GM23248 (cell line): ENCODE data around the gene FAM118A. TPM values are rescaled to one million over a fixed set of nuclear protein-coding genes. Genes with fewer than 3 reads are reported as not detected.

Source experiments
- DNase-seq: peaks from one replicate; pipeline ENCODE4 v3.0.0-alpha.2; 2015
- H2AFZ ChIP-seq: fragments of 200-600 bp; sonication (generic); 2 replicates; pipeline ENCODE4 v1.6.1; 2016; ENCODE audit warnings: antibody characterized with exemption
- H3F3A ChIP-seq: fragments of 200-600 bp; sonication (generic); 2 replicates; pipeline ENCODE4 v1.6.1; 2016; ENCODE audit warnings: mild to moderate bottlenecking, antibody characterized with exemption, mixed run types; ENCODE audit not compliant: insufficient read depth
- H3K27ac ChIP-seq: fragments of 200-600 bp; sonication (generic); 2 replicates; pipeline ENCODE4 v1.5.1; 2016; ENCODE audit warnings: mild to moderate bottlenecking
- H3K27me3 ChIP-seq: fragments of 200-600 bp; sonication (generic); replicated peaks from 2 replicates; pipeline ENCODE4 v1.6.1; 2016; ENCODE audit warnings: mild to moderate bottlenecking; ENCODE audit not compliant: insufficient read depth
- H3K36me3 ChIP-seq: fragments of 200-600 bp; sonication (generic); 2 replicates; pipeline ENCODE4 v1.6.1; 2016; ENCODE audit warnings: low read depth, mild to moderate bottlenecking
- H3K4me1 ChIP-seq: fragments of 200-600 bp; sonication (generic); 2 replicates; pipeline ENCODE4 v1.6.1; 2016; ENCODE audit warnings: mild to moderate bottlenecking; ENCODE audit not compliant: insufficient read depth
- H3K4me2 ChIP-seq: fragments of 200-600 bp; sonication (generic); one replicate; pipeline ENCODE4 v1.6.1; 2016; ENCODE audit warnings: mild to moderate bottlenecking; ENCODE audit not compliant: unreplicated experiment
- H3K4me3 ChIP-seq: fragments of 200-600 bp; sonication (generic); 2 replicates; pipeline ENCODE4 v1.5.1; 2016; ENCODE audit warnings: mild to moderate bottlenecking
- H3K79me2 ChIP-seq: fragments of 200-600 bp; sonication (generic); 2 replicates; pipeline ENCODE4 v1.6.1; 2016; ENCODE audit warnings: mild to moderate bottlenecking; ENCODE audit not compliant: insufficient read depth
- H3K9ac ChIP-seq: fragments of 200-600 bp; sonication (generic); 2 replicates; pipeline ENCODE4 v1.6.1; 2016; ENCODE audit warnings: mild to moderate bottlenecking
- H3K9me2 ChIP-seq: fragments of 200-600 bp; sonication (generic); 2 replicates; pipeline ENCODE4 v1.6.1; 2016; ENCODE audit warnings: mixed run types, mild to moderate bottlenecking, moderate library complexity; ENCODE audit not compliant: insufficient read depth
- H3K9me3 ChIP-seq: fragments of 200-600 bp; sonication (generic); one replicate; pipeline ENCODE4 v1.6.1; 2017; ENCODE audit warnings: low read depth
- H4K20me1 ChIP-seq: fragments of 200-600 bp; sonication (generic); 2 replicates; pipeline ENCODE4 v1.6.0; 2016; ENCODE audit not compliant: insufficient read depth
- EZH2 ChIP-seq: fragments of 200-600 bp; sonication (generic); IDR thresholded peaks from 2 replicates; pipeline ENCODE4 v1.6.1; 2018; ENCODE audit warnings: antibody characterized with exemption, mild to moderate bottlenecking; ENCODE audit not compliant: insufficient read depth, poor library complexity, severe bottlenecking
- EZH2phosphoT487 ChIP-seq: fragments of 200-600 bp; sonication (generic); IDR thresholded peaks from 2 replicates; pipeline ENCODE4 v1.6.1; 2018; ENCODE audit warnings: antibody characterized with exemption, moderate library complexity, mild to moderate bottlenecking, low read depth; ENCODE audit not compliant: insufficient read depth
- WGBS, 2 experiments: methylation state at CpG; one replicate each; pipeline ENCODE4 v1.1.6; 2015 to 2017; ENCODE audit warnings: low lambda C conversion rate in 2 of 2, low coverage in 1 of 2; ENCODE audit errors: missing lambda C conversion rate in 2 of 2; 5-methylcytosine and 5-hydroxymethylcytosine counted together
- in situ Hi-C: fragments of 300-500 bp; cut with MboI; formaldehyde crosslinking; loops from 2 replicates; pipeline ENCODE4 v1.15.0; 2020
- polyA plus RNA-seq: library from polyadenylated mRNA; unstranded; fragments of >200 nt; fragmentation: Nextera tagmentation; extraction: Ambion mirVana; gene quantifications from 2 replicates; pipeline ENCODE4 v1.2.1, GENCODE V29; 2016
- total RNA-seq: library from RNA; depleted of rRNA; stranded (reverse); fragments of >200 nt; shearing (Covaris generic); gene quantifications from 2 replicates; pipeline ENCODE4 v1.2.3, GENCODE V29; 2014

The FAM118A gene
- total and polyA plus RNA-seq, 2 experiments from 2014 or later, result 8.5 to 11.1 TPM

GRCh38 chr22:45328822-45329529 is 19.2 kb downstream of the FAM118A start:
- no peak for TF ChIP-seq EZH2phosphoT487
- no peak for TF ChIP-seq EZH2
- no peak overlapping the region; the same call in 1 of the 2 replicates for H2AFZ ChIP-seq
- no peaks in the 10 kb centered on the region for H3K9me2 ChIP-seq
- H3K4me2 ChIP-seq, result no peak overlapping the region
- no peak for DNase-seq
- 38 to 41% methylated on average over 8 of the region's 8 CpGs for WGBS, 2 experiments
- no peaks in the 10 kb centered on the region for H3K9me3 ChIP-seq
- peaks cover 8% of the 10 kb centered on the region; the same call in 1 of the 2 replicates for H3F3A ChIP-seq
- H3K79me2 ChIP-seq, result no peaks in the 10 kb centered on the region
- peaks cover 10% of the 10 kb centered on the region for H3K4me1 ChIP-seq
- H3K27me3 ChIP-seq, result no peaks in the 10 kb centered on the region
- in situ Hi-C loops, result no loop called here
- H3K4me3 ChIP-seq, result no peak overlapping the region
- H3K9ac ChIP-seq, result no peak overlapping the region
- H3K36me3 ChIP-seq, result no peaks in the 10 kb centered on the region
- no peaks in the 10 kb centered on the region for H4K20me1 ChIP-seq
- no peak overlapping the region for H3K27ac ChIP-seq

- Histone ChIP-seq H3K27me3 (no peaks in the 10 kb centered on the region), H3K9me2 (no peaks in the 10 kb centered on the region), H3K4me1 (peaks cover 16% of the 10 kb centered on the region), H3K27ac (no peak overlapping the region), H3K9ac (no peak overlapping the region), H2AFZ (no peak overlapping the region), H3K4me2 (no peak overlapping the region), H3K79me2 (no peaks in the 10 kb centered on the region), H3K9me3 (no peaks in the 10 kb centered on the region), H4K20me1 (no peaks in the 10 kb centered on the region), H3F3A (peaks cover 11% of the 10 kb centered on the region; the same call in 1 of the 2 replicates), H3K36me3 (no peaks in the 10 kb centered on the region), H3K4me3 (no peak overlapping the region)
- in situ Hi-C loops, result no loop called here
- TF ChIP-seq EZH2phosphoT487 (no peak), EZH2 (no peak)
- no peak for DNase-seq
- 54 to 58% methylated on average over 12 of the region's 12 CpGs for WGBS, 2 experiments
These were observed 19.8 kb downstream of the FAM118A start for GRCh38 chr22:45329530-45329936.

- Histone ChIP-seq H3K36me3 (no peaks in the 10 kb centered on the region; the same call in 1 of the 2 replicates), H4K20me1 (no peaks in the 10 kb centered on the region), H2AFZ (no peak overlapping the region), H3K4me2 (no peak overlapping the region), H3K9me3 (no peaks in the 10 kb centered on the region), H3K4me3 (no peak overlapping the region), H3K9ac (no peak overlapping the region), H3K79me2 (no peaks in the 10 kb centered on the region), H3K9me2 (no peaks in the 10 kb centered on the region), H3K27ac (no peak overlapping the region), H3K4me1 (peaks cover 18% of the 10 kb centered on the region), H3F3A (peaks cover 11% of the 10 kb centered on the region; the same call in 1 of the 2 replicates), H3K27me3 (no peaks in the 10 kb centered on the region)
- in situ Hi-C loops, result no loop called here
- TF ChIP-seq EZH2, result no peak
- no peak for TF ChIP-seq EZH2phosphoT487
- no peak for DNase-seq
- WGBS, 2 experiments, result 92 to 96% methylated on average over 19 of the region's 19 CpGs
These were observed 20.8 kb downstream of the FAM118A start for GRCh38 chr22:45330548-45330947.

GRCh38 chr22:45331486-45331885 is 21.8 kb downstream of the FAM118A start:
- H3K36me3 ChIP-seq, result no peaks in the 10 kb centered on the region; the same call in 1 of the 2 replicates
- H3K4me3 ChIP-seq, result no peak overlapping the region
- H4K20me1 ChIP-seq, result no peaks in the 10 kb centered on the region
- no peak for DNase-seq
- H3K27me3 ChIP-seq, result no peaks in the 10 kb centered on the region
- no peak overlapping the region for H3K9ac ChIP-seq
- in situ Hi-C loops, result no loop called here
- H3K27ac ChIP-seq, result no peak overlapping the region
- H2AFZ ChIP-seq, result no peak overlapping the region
- no peaks in the 10 kb centered on the region for H3K9me2 ChIP-seq
- no peaks in the 10 kb centered on the region for H3K9me3 ChIP-seq
- no peaks in the 10 kb centered on the region for H3K79me2 ChIP-seq
- TF ChIP-seq EZH2phosphoT487 (no peak), EZH2 (no peak)
- WGBS, 2 experiments, result 94 to 96% methylated on average over 9 of the region's 9 CpGs
- peaks cover 11% of the 10 kb centered on the region; the same call in 1 of the 2 replicates for H3F3A ChIP-seq
- H3K4me2 ChIP-seq, result no peak overlapping the region
- peaks cover 18% of the 10 kb centered on the region for H3K4me1 ChIP-seq
